T-cell (primary cell): Measurements from ENCODE around the gene PDLIM7. TPM values are rescaled to one million over a fixed set of nuclear protein-coding genes. Genes with fewer than 3 reads are reported as not detected.

Experiments used
- ATAC-seq, 4 experiments: fragments of 200-7000 bp in 3 of 4; fragments of 150-1000 bp in 1 of 4; cut with Tn5 transposase; replicated peaks in 1 of 4; 1 replicate in 3 of 4; 2 replicates in 1 of 4; pipeline ENCODE4 v1.10.0; 2021; ENCODE audit warnings: moderate library complexity in 3 of 4, mild to moderate bottlenecking in 2 of 4, moderate number of reproducible peaks in 1 of 4
- CTCF ChIA-PET, 2 donors: fragments of 300-600 bp; sonication (Branson Sonifier 250); formaldehyde crosslinking; loops; one replicate each; lab custom pipeline; 2022; ENCODE audit warnings: antibody characterized with exemption in 2 of 2; lab: Charles Lee
- POLR2A ChIA-PET, 2 donors: fragments of 300-600 bp; sonication (Branson Sonifier 250); formaldehyde crosslinking; loops; one replicate each; lab custom pipeline; 2022; ENCODE audit warnings: antibody characterized with exemption in 2 of 2; lab: Charles Lee
- DNase-seq, 35 experiments: peaks; one replicate each; pipeline versions ENCODE4 v3.0.0 to v3.0.0-alpha.2; 2013 to 2023
- H3K27ac ChIP-seq: one replicate; pipeline ENCODE4 v1.5.1; 2013; ENCODE audit warnings: low read length
- H3K27me3 ChIP-seq, 2 experiments: replicated peaks in 1 of 2; 1 replicate in 1 of 2; 2 replicates in 1 of 2; pipeline versions ENCODE4 v1.6.1 to v1.7.0; 2013; ENCODE audit warnings: low read length in 1 of 2, mixed read lengths in 1 of 2; ENCODE audit not compliant: control insufficient read depth in 2 of 2, insufficient read depth in 2 of 2; ENCODE audit errors: extremely low read depth in 1 of 2
- H3K36me3 ChIP-seq, 2 donors: 1 replicate in 1 of 2; 2 replicates in 1 of 2; pipeline versions ENCODE4 v1.6.1 to v1.7.0; 2013; ENCODE audit warnings: low read length in 1 of 2; ENCODE audit not compliant: control insufficient read depth in 2 of 2, insufficient read depth in 1 of 2; ENCODE audit errors: extremely low read depth in 1 of 2
- H3K4me1 ChIP-seq, 2 experiments: 1 replicate in 1 of 2; 2 replicates in 1 of 2; pipeline versions ENCODE4 v1.6.1 to v1.7.0; 2013; ENCODE audit warnings: low read length in 2 of 2, mixed read lengths in 1 of 2; ENCODE audit not compliant: insufficient read depth in 2 of 2, control insufficient read depth in 1 of 2; ENCODE audit errors: extremely low read depth in 1 of 2
- H3K4me3 ChIP-seq, 2 donors: 1 replicate in 1 of 2; 2 replicates in 1 of 2; pipeline versions ENCODE4 v1.5.1 to v1.7.0; 2013; ENCODE audit warnings: mild to moderate bottlenecking in 2 of 2, low read length in 1 of 2, moderate library complexity in 1 of 2; ENCODE audit not compliant: control insufficient read depth in 1 of 2; ENCODE audit errors: extremely low read depth in 1 of 2
- H3K9me3 ChIP-seq: 2 replicates; pipeline ENCODE4 v1.7.0; 2013
- H3K27ac Mint-ChIP-seq, 2 donors: one replicate each; pipeline ENCODE4 v1.8.0; 2020 to 2021; ENCODE audit warnings: mild to moderate bottlenecking in 2 of 2, mixed read lengths in 2 of 2
- H3K27me3 Mint-ChIP-seq, 2 donors: one replicate each; pipeline ENCODE4 v1.8.0; 2021 to 2022; ENCODE audit warnings: mixed read lengths in 2 of 2
- H3K36me3 Mint-ChIP-seq: one replicate; pipeline ENCODE4 v1.8.0; 2021; ENCODE audit warnings: mixed read lengths
- H3K4me1 Mint-ChIP-seq, 3 donors: one replicate each; pipeline ENCODE4 v1.8.0; 2020 to 2022; ENCODE audit warnings: mixed read lengths in 3 of 3, mild to moderate bottlenecking in 1 of 3
- H3K4me3 Mint-ChIP-seq, 3 donors: one replicate each; pipeline ENCODE4 v1.8.0; 2020 to 2022; ENCODE audit warnings: mild to moderate bottlenecking in 3 of 3, mixed read lengths in 3 of 3, moderate library complexity in 3 of 3
- H3K9me3 Mint-ChIP-seq, 3 donors: one replicate each; pipeline ENCODE4 v1.8.0; 2020 to 2022; ENCODE audit warnings: mixed read lengths in 3 of 3
- WGBS: methylation state at CpG from one replicate; pipeline ENCODE4 v1.1.5; 2013; ENCODE audit warnings: missing lambda C conversion rate; ENCODE audit not compliant: insufficient coverage; 5-methylcytosine and 5-hydroxymethylcytosine counted together
- total RNA-seq, 35 experiments: library from RNA in 6 of 35; stranded (reverse) in 6 of 35; fragments of 120-200 nt in 1 of 35; gene quantifications; one replicate each; pipeline versions ENCODE4 v1.2.1 to v1.2.4 and lab custom pipeline; 2013 to 2026

Gene PDLIM7
- total RNA-seq, 5 donors from 2014 or later (not counting 1 experiment from before 2014, with no cell fraction given), result 9.8 to 17.8 (median 12.8) TPM

DNA sequence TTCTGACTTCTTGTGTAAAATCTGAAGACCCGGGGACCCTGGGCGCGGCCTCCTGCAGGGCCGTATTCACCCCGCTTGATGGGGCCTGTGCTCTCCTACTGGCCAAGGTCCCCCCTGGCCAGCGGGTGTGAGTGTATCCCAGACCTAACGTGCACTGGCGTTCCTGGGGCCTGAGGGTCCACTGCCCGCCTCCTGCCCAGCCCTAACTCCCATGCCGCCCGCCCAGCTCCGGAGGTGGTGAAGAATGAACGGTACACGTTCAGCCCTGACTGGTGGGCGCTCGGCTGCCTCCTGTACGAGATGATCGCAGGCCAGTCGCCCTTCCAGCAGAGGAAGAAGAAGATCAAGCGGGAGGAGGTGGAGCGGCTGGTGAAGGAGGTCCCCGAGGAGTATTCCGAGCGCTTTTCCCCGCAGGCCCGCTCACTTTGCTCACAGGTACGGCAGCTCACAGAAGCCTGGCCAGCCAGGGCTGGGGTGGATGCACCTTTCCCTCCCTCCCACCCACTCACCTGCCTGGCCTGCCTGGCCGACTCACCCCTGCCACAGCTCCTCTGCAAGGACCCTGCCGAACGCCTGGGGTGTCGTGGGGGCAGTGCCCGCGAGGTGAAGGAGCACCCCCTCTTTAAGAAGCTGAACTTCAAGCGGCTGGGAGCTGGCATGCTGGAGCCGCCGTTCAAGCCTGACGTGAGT is 61.4 kb downstream of the PDLIM7 start:
- Histone ChIP-seq H3K4me1 (peaks cover 65 to 97% of the 10 kb centered on the region in 2 experiments), H3K27ac (peak overlapping the region; percentile 38), H3K36me3 (peaks cover 40 to 91% of the 10 kb centered on the region in 2 donors), H3K27me3 (no peaks in the 10 kb centered on the region), H3K9me3 (no peaks in the 10 kb centered on the region), H3K4me3 (no peak overlapping the region)
- Mint-ChIP-seq H3K4me3 (peak overlapping the region in 1 of 3 donors; percentile 79), H3K27me3 (no peaks in the 10 kb centered on the region), H3K9me3 (no peaks in the 10 kb centered on the region), H3K36me3 (peaks cover 43% of the 10 kb centered on the region), H3K27ac (peak overlapping the region; percentile 52 to 83), H3K4me1 (peaks cover 62 to 85% (median 79%) of the 10 kb centered on the region in 3 donors)
- no peak for DNase-seq
- POLR2A ChIA-PET, result interaction anchor here in 1 of 2 donors (1.1 kb wide), 1 partner anchor 9 kb away, joined by 5 read pairs; no protein-coding TSS in a partner anchor
- ATAC-seq, result no peak
- 92% methylated on average over 28 of the region's 37 CpGs for WGBS
- CTCF ChIA-PET, result no interaction called here

DNA sequence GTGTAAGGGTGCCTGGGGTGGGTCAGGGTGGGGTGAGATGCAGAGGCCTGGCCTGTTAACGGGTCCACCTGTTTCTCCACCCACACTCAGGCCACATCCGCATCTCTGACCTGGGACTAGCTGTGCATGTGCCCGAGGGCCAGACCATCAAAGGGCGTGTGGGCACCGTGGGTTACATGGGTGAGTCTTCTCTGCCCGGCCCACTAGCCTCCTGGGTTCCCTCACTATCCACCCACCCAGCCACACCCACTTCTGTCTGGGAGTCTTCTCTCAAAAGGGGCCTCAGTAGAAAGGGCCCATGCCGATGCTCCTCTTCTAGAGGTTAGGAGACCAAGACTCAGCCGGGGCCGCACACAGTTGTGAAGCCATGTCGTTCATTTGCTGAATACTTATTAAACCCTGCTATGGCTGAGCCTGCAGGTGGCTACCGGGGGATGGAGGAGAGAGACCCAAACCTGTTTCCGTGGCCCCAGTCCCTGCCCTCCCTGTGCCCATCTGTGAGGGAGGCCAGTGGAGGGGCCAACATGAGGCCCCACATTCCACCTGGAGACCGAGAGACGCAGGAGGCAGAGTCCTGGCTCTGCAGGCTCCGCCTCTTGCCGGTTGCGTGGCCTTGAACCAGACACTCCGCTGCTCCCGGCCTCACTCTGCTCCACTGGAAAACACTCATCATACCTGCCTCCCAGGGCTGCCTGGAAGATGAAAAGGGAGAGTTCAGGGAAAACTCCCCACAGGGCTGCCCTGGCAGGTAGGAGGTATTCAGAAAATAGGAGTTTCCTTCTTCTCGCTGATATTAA is 62.3 kb downstream of the PDLIM7 start:
- H3K36me3 ChIP-seq, result peaks cover 38 to 91% of the 10 kb centered on the region in 2 donors
- H3K27ac ChIP-seq, result peak overlapping the region; percentile 84
- Mint-ChIP-seq H3K4me3 (peak overlapping the region in 1 of 3 donors; percentile 79), H3K27ac (peak overlapping the region; percentile 76 to 87), H3K27me3 (no peaks in the 10 kb centered on the region), H3K4me1 (peaks cover 66 to 89% (median 82%) of the 10 kb centered on the region in 3 donors), H3K36me3 (peaks cover 44% of the 10 kb centered on the region), H3K9me3 (no peaks in the 10 kb centered on the region)
- DNase-seq (peak in 1 of 35 experiments; percentile 1), ATAC-seq (no peak)
- H3K4me1 ChIP-seq, result peaks cover 66 to 97% of the 10 kb centered on the region in 2 experiments
- H3K9me3 ChIP-seq, result no peaks in the 10 kb centered on the region
- WGBS, result 86% methylated on average over 7 of the region's 20 CpGs
- CTCF ChIA-PET, result no interaction called here
- no peaks in the 10 kb centered on the region for H3K27me3 ChIP-seq
- peak overlapping the region in 1 of 2 donors; percentile 23 for H3K4me3 ChIP-seq
- POLR2A ChIA-PET, result no interaction called here

DNA sequence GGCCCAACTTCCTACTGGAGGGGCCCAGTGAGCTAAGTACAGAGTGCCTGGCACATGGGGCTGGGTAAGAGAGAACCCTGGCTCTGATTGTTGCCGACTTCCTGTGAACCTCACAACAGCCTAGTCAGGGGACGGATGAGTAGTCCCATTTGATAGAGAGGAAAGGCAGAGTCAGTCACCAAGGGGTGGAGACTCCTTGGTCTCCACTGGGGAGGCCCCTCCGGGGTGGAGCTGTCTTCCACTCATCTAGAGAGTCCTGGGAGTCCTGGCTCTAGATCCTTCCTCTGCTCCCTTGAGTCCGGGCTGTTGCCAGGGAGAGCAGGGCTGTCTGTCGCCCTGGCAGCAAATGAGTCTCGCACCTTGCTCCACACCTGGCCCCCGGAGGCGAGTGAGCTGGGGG is 63.0 kb downstream of the PDLIM7 start:
- H3K4me3 ChIP-seq, result peak overlapping the region in 1 of 2 donors; percentile 44
- peak; percentile 24 to 49 (median 40) for ATAC-seq

DNA sequence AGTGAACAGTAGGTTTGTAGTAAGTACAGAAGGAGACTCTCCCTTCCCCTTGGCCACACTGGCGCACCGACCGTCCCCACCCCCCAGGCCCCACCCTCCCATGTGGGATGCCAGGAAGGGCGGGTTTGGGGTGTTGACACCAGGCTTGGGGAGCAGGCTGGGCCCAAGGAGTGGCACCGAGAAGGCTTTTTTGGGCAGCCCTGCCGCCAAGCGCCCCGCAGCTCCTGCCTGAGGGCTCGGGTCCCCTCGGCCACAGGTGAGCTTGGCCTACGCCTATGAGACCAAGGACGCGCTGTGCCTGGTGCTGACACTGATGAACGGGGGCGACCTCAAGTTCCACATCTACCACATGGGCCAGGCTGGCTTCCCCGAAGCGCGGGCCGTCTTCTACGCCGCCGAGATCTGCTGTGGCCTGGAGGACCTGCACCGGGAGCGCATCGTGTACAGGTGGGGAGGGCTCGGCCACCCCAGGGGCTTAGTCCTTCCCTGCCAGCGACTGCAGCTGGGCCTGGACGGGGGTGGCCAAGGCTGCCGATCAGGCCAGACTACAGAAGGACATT is 63.7 kb downstream of the PDLIM7 start:
- peak in 1 of 35 experiments; percentile 2 for DNase-seq
- POLR2A ChIA-PET, result interaction anchor here in 1 of 2 donors (0.5 kb wide), 1 partner anchor 39 kb away, joined by 9 read pairs; no protein-coding TSS in a partner anchor
- H3K9me3 ChIP-seq, result no peaks in the 10 kb centered on the region
- peaks cover 69 to 89% (median 86%) of the 10 kb centered on the region in 3 donors for H3K4me1 Mint-ChIP-seq
- no peaks in the 10 kb centered on the region for H3K27me3 ChIP-seq
- CTCF ChIA-PET, result no interaction called here
- H3K27ac Mint-ChIP-seq, result peak overlapping the region; percentile 83 to 87
- no peaks in the 10 kb centered on the region for H3K27me3 Mint-ChIP-seq
- H3K36me3 ChIP-seq, result peaks cover 32 to 83% of the 10 kb centered on the region in 2 donors
- 93% methylated on average over 19 of the region's 29 CpGs for WGBS
- ATAC-seq, result no peak
- peaks cover 33% of the 10 kb centered on the region for H3K36me3 Mint-ChIP-seq
- peaks cover 73 to 99% of the 10 kb centered on the region in 2 experiments for H3K4me1 ChIP-seq
- H3K4me3 Mint-ChIP-seq, result peak overlapping the region in 2 of 3 donors; percentile 34 to 79
- H3K9me3 Mint-ChIP-seq, result no peaks in the 10 kb centered on the region
- peak overlapping the region; percentile 84 for H3K27ac ChIP-seq
- H3K4me3 ChIP-seq, result peak overlapping the region in 1 of 2 donors; percentile 44

More for the DNA sequence above, 63.0 kb downstream of the PDLIM7 start:
- peaks cover 70 to 98% of the 10 kb centered on the region in 2 experiments for H3K4me1 ChIP-seq
- H3K36me3 ChIP-seq, result peaks cover 32 to 88% of the 10 kb centered on the region in 2 donors
- 65% methylated on average over 7 of the region's 8 CpGs for WGBS
- H3K9me3 ChIP-seq, result no peaks in the 10 kb centered on the region
- H3K4me1 Mint-ChIP-seq, result peaks cover 66 to 89% (median 82%) of the 10 kb centered on the region in 3 donors
- H3K27me3 Mint-ChIP-seq, result no peaks in the 10 kb centered on the region
- peaks cover 37% of the 10 kb centered on the region for H3K36me3 Mint-ChIP-seq
- no peaks in the 10 kb centered on the region for H3K27me3 ChIP-seq
- ChIA-PET CTCF (no interaction called here), POLR2A (interaction anchor here in 1 of 2 donors (0.5 kb wide), 1 partner anchor 40 kb away, joined by 9 read pairs; no protein-coding TSS in a partner anchor)
- H3K4me3 Mint-ChIP-seq, result peak overlapping the region; percentile 17 to 79 (median 58)
- peak in 7 of 35 experiments; percentile 7 to 64 (median 38) for DNase-seq
- H3K27ac ChIP-seq, result peak overlapping the region; percentile 84
- H3K27ac Mint-ChIP-seq, result peak overlapping the region; percentile 87 to 91
- H3K9me3 Mint-ChIP-seq, result no peaks in the 10 kb centered on the region

Other genes with a start within 250 kb of the PDLIM7 start
- gene RAB24, start 193.9 kb downstream of the PDLIM7 start, total RNA-seq, result 10 to 100 TPM; 18.2 to 34.0 (median 25.2) TPM
- 10 to 100 TPM; 52.0 to 84.9 (median 74.5) TPM for gene PRELID1, start 193.8 kb downstream of the PDLIM7 start, total RNA-seq
- 10 to 100 TPM in 4 of 5 donors, 1 to 10 TPM in 1; 9.3 to 15.2 (median 12.4) TPM for gene MXD3, start 185.7 kb downstream of the PDLIM7 start, total RNA-seq
- 100 to 1,000 TPM in 3 of 5 donors, 10 to 100 TPM in 2; 67.2 to 122 (median 106) TPM for gene LMAN2, start 145.9 kb downstream of the PDLIM7 start, total RNA-seq
- gene RGS14, start 139.7 kb downstream of the PDLIM7 start, total RNA-seq, result 100 to 1,000 TPM in 3 of 5 donors, 10 to 100 TPM in 2; 85.7 to 209 (median 195) TPM
- under 1 TPM in 3 of 5 donors, not detected in 2; 0.13 to 0.18 (median 0.16) TPM for gene SLC34A1, start 113.2 kb downstream of the PDLIM7 start, total RNA-seq
- gene PFN3, start 96.9 kb downstream of the PDLIM7 start, total RNA-seq, result not detected
- gene F12, start 88.0 kb downstream of the PDLIM7 start, total RNA-seq, result under 1 TPM in 4 of 5 donors, not detected in 1; 0.28 to 0.98 (median 0.42) TPM
- 100 to 1,000 TPM; 196 to 226 (median 216) TPM for gene GRK6, start 70.9 kb downstream of the PDLIM7 start, total RNA-seq
- gene PRR7, start 50.8 kb downstream of the PDLIM7 start, total RNA-seq, result 10 to 100 TPM in 4 of 5 donors, 1 to 10 TPM in 1; 9.5 to 28.2 (median 12.3) TPM
- 10 to 100 TPM; 11.6 to 41.3 (median 21.1) TPM for gene DBN1, start 24.0 kb downstream of the PDLIM7 start, total RNA-seq
- gene DOK3, start 12.2 kb upstream of the PDLIM7 start, total RNA-seq, result 1 to 10 TPM; 1.1 to 5.8 (median 4.3) TPM
- 100 to 1,000 TPM in 3 of 5 donors, 10 to 100 TPM in 2; 64.8 to 118 (median 106) TPM for gene DDX41, start 19.4 kb upstream of the PDLIM7 start, total RNA-seq
- gene FAM193B, start 57.0 kb upstream of the PDLIM7 start, total RNA-seq, result 100 to 1,000 TPM; 162 to 233 (median 217) TPM
- gene TMED9, start 94.6 kb upstream of the PDLIM7 start, total RNA-seq, result 10 to 100 TPM; 51.2 to 96.1 (median 84.8) TPM
- 10 to 100 TPM; 30.4 to 46.7 (median 39.1) TPM for gene B4GALT7, start 102.5 kb upstream of the PDLIM7 start, total RNA-seq